A172 (cell line): Measurements from ENCODE around the gene SETD7. TPM values are rescaled to one million over a fixed set of nuclear protein-coding genes. Genes with fewer than 3 reads are reported as not detected.
A peak's percentile ranks its signal among the peaks of the same experiment; 100 is the strongest.

Experiments
- DNase-seq: peaks from one replicate; pipeline ENCODE4 v3.0.0-alpha.2; 2015; ENCODE audit warnings: low spot score
- total RNA-seq: library from RNA; depleted of rRNA; stranded (reverse); fragments of >200 nt; shearing (Covaris generic); gene quantifications from 2 replicates; pipeline ENCODE4 v1.2.3, GENCODE V29; 2014; rRNA removed

The SETD7 gene
- 38.0 and 42.1 TPM in 2 replicates for total RNA-seq

DNA sequence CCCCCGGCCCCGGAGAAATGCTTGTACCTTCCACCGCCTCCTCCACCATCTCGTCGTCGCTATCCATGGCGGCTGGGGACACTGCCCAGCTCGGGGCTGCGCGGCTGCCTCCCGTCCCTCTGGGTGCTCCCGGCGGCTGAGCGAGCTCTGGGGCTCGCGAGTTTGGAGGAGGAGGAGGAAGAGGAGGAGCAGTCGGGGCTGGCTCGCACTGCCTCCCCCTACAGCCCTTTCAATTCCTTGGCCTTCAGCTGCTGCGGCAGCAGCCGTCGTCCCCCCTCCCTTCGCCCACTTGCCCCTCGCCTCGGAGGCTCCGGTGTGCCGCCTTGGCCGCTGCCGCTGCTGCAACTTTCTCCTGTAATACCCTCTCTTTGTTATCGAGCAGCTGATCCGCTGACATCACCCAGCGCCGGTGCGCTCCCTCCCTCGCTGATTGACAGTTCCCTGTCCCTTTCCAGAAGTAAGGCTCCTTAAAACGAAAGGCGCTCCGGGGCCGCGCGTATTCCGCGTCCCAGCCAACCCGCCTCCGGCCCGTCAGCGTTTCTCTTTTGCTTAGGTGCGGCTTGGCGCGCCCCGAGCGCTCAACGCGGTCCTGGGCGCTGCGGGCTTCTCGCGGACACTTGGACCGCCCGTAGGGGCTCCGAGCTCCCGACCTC, at the start of gene SETD7:
Gene SETD7, minus strand, starts transcription at position 149 of the 653 bp plus-strand sequence. Its CDS starts 82 bp downstream, at position 67.
- DNase-seq: peak; percentile 73

DNA sequence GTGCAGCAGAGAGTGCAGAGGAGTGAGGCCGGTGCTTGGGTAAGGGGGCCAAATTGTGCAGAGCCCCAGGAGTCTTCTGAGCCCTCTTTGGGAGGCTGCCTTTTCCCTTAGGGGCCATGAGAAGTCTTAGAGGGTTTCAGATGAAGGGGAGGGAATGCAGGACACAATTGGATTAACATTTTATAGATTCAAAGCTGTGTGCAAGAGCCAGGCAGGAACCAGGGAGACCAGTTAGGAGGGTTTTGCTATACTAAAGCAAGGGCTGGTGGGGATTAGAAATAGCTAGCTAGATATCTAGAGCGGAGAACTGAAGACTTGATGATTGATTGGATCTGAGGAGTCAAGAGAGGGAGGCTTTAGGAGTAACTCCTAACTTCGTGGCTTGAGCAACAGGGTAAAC, 49.5 kb upstream of the SETD7 start:
- DNase-seq: no peak

DNA sequence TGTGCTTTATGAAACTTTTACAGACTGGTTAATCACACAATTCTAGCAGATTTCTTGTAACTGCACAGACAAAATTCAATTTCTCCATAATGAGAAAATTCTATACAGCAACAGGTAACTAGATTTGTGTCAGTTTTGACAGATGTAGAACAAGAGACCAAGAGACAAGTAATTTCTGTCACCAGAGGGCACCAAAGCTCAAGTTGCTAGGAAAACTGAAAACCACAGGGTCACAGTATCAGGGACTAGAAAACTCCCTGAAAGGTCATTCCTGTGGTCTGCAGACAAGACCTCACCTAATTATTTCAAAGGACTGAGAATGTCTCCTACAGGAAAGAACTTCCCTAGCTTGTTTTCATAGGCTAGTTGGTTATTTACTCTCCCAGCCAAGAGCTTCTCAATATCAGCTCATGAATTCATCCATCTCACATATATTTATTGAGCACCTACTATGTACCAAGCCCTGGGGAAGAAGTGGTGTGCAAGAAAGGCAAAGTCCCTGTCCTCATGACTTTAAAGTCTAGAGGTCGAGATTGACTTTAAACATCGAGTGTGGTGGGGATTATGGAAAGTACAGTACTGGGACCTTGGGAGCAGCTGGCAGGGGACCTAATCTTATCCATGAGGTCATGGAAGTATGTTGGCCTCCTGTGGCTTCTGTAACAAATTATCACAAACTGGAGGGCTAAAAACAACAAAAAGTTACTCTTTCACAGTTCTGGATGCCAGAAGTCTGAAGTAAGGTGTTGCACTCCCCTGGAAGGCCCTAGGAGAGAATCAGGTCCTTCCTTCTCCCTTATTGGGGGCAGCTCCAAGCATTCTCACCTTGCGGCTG, 47.8 kb upstream of the SETD7 start:
- peak; percentile 73 for DNase-seq

DNA sequence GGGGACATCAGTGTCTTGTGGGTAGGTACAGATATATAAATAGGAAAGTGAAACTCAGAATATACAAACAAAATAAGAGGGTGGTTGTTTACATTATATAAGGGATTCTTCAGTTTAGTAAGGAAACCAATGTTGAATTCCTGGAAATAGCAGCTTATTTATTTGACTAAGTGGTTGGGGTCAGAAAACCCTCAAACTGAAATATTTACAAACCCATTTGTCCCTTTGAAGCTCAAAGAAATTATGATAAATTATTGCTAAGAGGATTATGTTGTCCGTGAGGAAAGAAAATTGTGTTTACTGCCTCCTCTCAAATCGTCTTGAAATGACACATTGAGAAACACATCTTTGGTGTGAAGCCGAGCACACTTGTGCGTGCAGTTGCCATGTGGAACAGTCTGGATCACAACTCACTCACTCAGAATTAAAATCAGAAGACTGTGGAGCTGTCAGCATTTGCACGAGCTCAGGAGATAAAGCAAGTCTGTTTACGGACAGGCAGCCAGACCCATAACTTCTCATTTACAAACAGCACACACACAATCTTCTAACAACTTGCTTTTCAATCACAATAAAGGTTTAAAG, 46.8 kb upstream of the SETD7 start:
- no peak for DNase-seq

DNA sequence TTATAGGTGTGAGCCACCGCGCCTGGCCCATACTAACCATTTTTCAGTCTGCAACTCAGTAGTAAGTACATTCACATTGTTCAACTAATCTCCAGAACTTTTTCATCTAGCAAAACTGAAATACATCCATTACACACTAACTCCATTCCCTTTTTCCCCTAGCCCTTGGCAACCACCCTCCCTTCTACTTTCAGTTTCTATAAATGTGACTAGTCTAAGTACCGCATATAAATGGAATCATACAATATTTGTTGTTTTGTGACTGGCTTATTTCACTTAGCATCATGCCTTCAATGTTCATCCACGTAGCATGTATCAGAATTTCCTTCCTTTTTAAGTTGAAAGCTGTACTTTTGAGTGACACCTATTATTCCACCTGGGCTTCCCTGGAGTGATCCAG, 44.6 kb upstream of the SETD7 start:
- DNase-seq: no peak

DNA sequence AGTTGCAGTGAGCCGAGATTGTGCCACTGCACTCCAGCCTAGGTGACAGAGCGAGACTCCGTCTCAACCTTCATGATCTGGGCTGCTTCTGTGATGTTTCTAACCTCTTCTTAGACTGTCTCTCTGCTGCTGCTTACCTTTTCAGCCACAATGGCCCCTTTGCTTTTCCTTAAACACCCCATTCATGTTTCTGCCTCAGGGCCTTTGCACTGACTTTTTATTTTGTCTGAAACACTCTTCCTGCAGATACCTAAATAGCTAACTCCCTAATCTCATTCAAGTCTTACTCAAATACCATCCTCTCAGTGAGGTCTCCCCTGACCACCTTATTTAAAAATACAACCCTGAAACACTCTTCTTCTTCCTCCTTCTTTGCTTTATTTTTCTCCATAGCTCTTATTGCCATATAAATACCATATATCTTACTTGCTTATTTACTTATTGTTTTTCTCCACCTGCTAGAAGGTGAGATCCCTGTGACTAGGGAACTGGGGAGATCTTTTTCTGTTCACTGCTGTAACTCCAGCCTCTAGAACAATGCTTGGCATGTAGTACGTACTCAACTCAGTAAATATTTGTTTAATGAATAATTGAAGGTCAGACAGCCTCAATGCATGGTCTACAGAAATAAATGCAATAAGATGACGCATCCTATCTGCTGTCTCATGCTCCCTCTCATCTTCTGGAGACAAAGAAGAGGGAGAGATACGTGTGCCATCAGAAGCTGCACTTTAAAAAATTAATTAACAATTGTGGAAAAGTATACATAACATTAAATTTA, 43.8 kb upstream of the SETD7 start:
- peak; percentile 77 for DNase-seq

DNA sequence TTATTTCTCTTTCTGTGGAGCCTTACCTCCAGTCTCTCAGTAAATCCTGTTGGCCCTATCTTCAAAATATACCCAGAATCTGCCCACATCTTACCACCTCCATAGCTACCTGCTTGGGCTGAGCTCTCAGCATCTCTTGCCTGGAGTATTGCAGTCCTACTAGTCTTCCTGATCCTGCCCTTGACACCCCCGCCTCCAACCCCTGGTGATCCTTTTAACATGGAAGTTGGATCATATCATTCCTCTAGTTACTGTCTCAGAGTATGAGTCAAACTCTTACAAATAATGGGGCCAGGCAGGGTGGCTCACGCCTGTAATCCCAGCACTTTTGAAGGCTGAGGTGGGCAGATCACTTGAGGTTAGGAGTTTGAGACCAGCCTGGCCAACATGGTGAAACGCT, 43.1 kb upstream of the SETD7 start:
- DNase-seq: no peak

DNA sequence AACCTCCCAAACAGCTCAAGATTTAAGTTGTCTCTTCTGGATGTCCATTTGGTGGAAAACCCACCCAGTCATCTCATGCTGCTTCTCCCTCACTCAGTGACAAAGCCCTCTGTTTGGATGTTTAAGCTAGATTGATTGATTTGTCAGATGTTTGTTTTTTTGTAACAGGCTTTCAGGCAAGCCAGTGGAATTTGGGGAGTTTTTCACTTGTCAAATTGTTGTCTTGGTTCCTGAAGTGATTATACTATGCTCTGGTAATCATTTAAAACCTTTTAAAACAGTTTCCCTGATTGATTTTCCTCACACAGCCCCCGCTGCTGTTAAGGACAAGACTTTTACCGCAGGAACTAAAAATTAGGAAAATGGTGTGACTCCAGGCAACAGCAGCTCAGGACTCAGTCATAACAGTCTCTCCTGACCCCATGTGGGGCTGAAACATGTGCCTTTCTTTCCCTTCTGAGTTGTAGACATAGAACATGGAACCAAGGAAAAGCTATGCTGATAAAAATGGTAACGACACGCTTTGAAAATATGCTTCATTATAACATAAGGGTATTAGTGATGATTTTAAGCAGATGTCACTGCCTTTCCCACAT, 40.8 kb upstream of the SETD7 start:
- DNase-seq: no peak

DNA sequence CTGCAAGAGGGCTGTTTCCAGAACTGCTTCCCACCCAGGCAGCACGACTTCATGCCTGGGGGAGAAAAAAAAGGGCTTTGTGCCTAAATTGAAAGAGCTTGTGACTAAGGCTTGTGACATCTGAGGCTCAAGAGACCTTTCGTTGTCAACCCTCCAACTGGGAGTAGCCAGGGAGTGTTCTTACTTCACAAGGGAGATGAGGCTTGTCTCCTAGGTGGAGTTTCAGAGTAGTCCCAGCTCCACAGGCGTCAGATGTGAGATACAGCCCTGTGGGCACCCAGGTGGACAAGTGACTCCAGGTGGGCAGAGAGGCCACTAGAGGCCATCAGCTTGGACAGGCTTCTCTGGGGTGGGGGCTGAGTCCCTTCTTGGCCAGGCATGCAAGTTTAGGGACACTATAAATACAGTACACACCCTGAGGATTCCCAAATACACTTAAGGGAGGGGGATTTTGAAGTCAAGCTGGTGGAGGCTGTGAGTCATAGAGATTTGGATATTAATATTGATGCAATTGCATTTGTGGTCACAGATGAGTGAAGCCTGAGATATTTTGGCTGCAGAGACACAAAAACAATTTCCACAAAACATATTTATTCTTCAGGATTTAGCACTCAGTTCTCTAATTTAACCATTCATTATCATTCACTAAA, 40.1 kb upstream of the SETD7 start:
- DNase-seq: no peak

DNA sequence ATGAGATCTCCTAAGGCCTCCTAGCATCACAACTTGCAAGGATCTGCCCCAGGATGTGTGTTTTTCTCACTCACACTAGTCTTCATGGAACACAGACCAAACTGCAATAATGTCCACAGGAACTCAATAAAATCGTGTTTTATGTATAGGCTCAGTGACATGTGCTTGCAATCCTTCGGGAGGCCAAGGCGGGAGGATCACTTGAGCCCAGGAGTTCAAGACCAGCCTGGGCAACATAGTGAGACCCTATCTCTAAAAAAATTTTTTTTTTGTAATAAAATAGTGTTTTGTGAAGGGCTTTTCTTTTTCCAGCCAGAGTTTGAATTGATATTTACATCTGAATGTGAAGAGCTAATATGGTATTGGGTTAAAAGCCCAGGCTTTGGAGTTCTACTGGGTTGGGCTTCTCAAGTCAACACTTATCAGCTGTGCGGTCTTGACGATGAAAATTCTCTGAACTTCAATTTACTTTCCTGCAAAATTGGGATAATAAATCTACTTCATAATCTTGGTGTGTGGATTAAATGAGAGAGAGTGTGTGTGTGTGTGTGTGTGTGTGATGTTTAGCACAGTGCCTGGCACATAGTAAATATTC, 38.7 kb upstream of the SETD7 start:
- no peak for DNase-seq

DNA sequence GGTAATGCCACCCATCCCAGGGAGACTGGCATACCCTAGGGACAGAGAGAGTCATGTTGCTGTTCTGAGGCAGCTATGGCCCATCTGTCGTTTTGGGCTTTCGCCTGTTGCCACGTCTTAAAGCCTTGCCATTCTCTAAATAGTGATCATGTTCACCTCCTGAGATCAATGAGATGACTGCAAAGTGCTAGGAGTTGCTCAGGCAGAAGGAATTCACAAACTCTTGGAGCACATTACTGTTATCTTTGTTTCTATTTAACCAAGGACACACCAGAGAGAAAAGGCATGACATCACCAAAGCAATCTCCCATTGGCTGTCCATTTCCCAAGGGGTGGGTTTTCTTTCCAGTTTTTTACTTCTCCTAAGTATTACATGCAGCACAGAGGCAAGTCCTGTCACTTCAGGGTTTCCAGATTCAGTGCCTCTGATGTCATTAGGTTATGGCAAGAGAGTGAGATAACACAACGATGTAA, 37.1 kb upstream of the SETD7 start:
- peak; percentile 42 for DNase-seq

DNA sequence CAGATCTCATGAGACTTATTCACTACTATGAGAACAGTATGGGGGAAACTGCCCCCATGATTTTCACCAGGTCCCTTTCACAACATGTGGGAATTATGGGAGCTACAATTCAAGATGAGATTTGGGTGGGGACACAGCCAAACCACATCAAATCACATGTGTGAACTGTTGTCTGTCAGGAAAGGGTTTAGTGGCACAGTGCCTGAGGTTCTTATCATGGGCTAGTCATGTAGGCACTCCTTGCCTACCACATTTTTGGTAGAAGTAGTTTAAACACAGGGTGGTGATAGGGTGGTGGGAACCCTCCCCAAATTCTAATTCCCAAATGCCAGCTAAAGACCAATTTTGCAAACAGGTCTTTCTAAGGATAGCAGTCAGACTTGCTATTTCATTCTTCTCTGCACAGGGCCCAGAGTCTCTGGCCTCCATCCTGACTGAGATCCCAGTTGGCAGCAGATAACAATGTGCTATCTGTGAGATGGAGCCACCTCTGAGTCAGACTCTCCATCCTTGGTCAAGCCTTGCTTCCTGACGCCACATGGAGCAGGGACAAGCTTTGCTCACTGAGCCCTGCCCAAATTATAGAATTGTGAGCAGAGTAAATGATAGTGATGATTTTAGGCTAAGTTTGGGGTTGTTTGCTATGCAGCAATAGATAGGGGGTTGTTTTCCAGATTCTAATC, 33.5 kb upstream of the SETD7 start:
- DNase-seq: no peak

DNA sequence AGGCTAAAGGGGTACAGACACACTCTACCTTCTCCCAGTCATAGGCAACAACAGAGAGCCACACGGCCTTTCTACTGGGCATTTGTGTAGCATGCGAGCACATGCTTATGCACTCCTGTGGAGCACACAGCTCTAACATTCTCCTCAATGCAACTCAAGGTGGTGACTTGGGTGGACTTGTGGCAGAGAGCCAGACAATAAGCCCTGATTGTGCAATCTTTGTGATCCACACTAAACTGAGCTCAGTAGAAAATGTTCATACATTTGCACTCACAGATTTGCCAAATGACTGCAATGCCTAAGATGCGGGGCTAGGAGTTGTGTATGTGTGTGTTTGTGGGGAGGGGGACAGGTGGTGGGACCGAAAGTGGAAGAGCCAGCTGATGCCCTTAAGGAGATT, 31.4 kb upstream of the SETD7 start:
- no peak for DNase-seq

DNA sequence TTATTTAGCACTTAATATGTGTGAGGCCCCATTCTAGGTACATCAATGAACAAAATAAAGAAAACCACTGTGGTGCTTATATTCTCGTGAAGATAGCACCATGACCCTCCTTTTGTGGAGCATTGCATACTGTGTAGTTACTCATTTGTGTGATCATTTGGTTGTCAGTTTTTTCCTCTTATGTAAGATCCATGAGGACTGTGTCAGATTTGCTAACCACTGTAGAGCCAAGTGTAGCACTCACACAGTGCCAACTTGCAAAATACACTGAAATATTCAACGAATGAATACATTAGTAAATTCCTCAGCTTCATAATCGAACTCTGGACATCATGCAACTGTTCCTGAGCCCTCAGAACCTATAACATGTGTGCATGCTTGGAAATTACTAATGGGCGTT, 29.5 kb upstream of the SETD7 start:
- DNase-seq: no peak

DNA sequence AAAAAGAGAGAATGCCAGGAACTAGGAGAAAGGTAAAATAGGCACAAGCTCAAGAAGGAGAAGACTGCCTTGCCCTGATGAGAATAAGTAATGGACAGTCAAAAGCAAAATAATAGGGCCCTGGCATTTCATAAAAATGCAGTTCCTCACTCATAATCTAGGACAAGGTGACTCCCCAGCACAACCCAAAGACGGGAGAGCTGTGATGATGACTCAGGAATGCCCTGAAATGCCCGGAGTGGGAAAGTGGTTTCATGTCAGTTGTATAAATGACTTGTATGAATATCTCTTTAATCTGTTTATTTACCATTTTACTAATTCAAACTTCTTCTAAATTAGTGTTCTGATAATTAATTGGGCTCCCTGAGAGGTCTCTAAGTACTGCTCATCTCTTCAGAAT, 28.8 kb upstream of the SETD7 start:
- peak; percentile 54 for DNase-seq

DNA sequence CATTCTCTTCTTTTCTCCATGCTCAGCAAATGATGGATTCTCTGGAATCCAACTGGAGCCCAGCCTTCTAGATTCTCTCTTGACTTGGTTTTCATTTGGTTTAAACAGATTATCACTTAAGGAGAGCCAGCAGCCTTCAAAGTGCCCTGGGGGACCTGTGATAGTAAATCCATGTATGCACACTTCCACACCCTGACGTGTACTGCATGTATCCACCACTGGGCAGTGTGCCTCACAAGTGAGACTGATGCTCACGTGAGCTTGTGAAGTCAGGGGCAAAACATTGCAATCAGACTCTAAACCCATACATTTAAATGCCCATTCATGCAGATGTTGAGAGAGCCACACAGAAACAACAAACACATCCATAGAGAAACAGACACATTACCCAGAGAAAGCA, 28.0 kb upstream of the SETD7 start:
- no peak for DNase-seq

DNA sequence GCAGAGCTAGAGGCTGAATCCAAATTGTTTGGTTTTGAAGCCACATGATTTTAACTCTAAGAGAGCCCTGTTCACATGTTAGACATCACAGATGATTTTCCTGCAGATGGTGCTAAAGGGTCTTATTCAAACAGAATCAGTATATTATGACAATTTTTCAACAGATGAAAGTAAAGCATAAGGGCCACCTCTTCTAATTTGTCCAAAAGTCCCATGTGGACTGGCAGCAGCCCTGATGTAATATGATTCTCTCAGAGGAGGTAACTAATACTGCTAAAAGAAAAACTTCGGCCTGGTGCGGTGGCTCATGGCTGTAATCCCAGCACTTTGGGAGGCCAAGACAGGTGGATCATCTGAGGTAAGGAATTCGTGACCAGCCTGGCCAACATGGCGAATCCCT, 26.0 kb upstream of the SETD7 start:
- DNase-seq: no peak

DNA sequence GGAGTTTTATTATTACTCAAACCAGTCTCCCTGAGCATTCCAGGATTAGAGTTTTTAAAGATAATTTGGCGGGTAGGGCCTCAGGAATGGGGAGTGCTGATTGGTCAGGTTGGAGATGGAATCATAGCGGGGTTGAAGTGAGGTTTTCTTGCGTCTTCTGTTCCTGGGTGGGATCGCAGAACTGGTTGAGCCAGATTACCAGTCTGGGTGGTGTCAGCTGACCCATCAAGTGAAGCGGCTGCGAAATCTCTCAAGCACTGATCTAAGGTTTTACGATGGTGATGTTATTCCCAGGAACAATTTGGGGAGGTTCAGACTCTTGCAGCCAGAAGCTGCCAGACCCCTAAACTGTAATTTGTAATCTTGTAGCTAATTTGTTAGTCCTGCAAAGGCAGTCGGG, 25.1 kb upstream of the SETD7 start:
- DNase-seq: no peak

DNA sequence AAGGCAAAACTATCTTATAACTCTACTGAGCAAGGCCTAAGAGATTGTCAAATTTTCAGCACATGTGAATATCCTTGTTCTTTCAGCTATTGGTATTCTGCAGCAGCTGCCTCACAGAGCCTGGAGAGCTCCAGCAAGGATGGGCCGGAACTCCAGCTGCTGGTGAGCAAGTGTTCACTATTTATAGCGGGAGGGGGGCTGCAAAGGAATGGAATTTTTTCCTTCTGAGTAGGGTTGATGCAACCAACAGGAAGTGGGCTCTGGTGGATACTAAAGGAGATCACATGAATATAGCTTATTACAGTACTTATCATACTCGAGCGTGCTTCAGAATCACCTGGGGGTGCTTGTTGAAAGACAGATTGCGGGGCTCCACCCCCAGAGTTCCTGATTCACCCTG, 20.2 kb upstream of the SETD7 start:
- DNase-seq: peak; percentile 83

DNA sequence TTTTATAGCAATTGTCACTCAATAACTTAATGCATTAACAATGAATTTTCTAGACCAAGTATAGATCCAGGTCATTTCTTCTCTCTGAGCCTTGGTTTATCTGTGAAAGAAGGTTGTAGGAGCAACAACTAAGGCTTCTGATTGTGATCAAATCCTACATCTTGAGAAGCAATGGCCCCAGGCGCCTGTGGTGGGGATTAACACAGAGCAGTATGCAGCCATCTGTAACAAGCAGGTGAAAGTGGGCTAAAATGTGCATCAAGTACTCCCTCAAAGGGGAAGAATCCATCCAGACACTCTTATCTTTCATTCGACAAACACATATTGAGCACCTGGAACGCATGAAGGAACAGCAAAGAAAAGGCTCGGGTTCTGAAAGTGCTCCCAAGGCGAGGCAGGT, 19.1 kb upstream of the SETD7 start:
- DNase-seq: no peak
